Transverse colon (tissue), 4 donors: ENCODE results near the gene VEGFB. TPM values are rescaled to one million over a fixed set of nuclear protein-coding genes. Genes with fewer than 3 reads are reported as not detected.

Experiments used
- DNase-seq: peaks from one replicate; pipeline ENCODE4 v3.0.0-alpha.2; 2019
- H3K27ac ChIP-seq, 4 donors: fragments of 200-600 bp; sonication (generic); 2 replicates each; pipeline ENCODE4 v1.5.1; 2016 to 2018; ENCODE audit warnings: inconsistent platforms in 4 of 4
- H3K27me3 ChIP-seq: fragments of 200-600 bp; sonication (generic); 2 replicates; pipeline ENCODE4 v1.5.1; 2017; ENCODE audit warnings: inconsistent platforms
- H3K36me3 ChIP-seq, 4 donors: fragments of 200-600 bp; sonication (generic); 2 replicates each; pipeline ENCODE4 v1.5.1; 2017 to 2019; ENCODE audit warnings: inconsistent platforms in 4 of 4
- H3K4me1 ChIP-seq, 4 donors: fragments of 200-600 bp; sonication (generic); 2 replicates each; pipeline ENCODE4 v1.5.1; 2017 to 2020; ENCODE audit warnings: inconsistent platforms in 4 of 4
- H3K4me3 ChIP-seq, 4 donors: fragments of 200-600 bp; sonication (generic); 1 replicate in 1 of 4; 2 replicates in 3 of 4; pipeline versions ENCODE4 v1.5.1 to v1.6.1; 2017 to 2019; ENCODE audit warnings: inconsistent platforms in 4 of 4
- H3K9me3 ChIP-seq, 2 donors: fragments of 200-600 bp; sonication (generic); 2 replicates each; pipeline ENCODE4 v1.5.1; 2017 to 2019; ENCODE audit warnings: inconsistent platforms in 2 of 2
- CTCF ChIP-seq, 5 experiments: fragments of 200-600 bp in 3 of 5; fragments of 450-650 bp in 2 of 5; sonication (generic) in 3 of 5; IDR thresholded peaks; 1 replicate in 2 of 5; 2 replicates in 3 of 5; pipeline ENCODE4 v1.5.1; 2016 to 2017; ENCODE audit warnings: antibody characterized with exemption in 5 of 5, inconsistent platforms in 3 of 5, mild to moderate bottlenecking in 2 of 5, moderate library complexity in 1 of 5
- EP300 ChIP-seq: sonication (generic); formaldehyde crosslinking; IDR thresholded peaks from one replicate; pipeline ENCODE4 v1.6.1; 2017; ENCODE audit warnings: antibody characterized with exemption, low read depth
- POLR2A ChIP-seq: fragments of 450-650 bp; IDR thresholded peaks from one replicate; pipeline ENCODE4 v1.6.1; 2016; ENCODE audit warnings: antibody characterized with exemption, mild to moderate bottlenecking, moderate library complexity
- POLR2AphosphoS5 ChIP-seq, 3 donors: sonication (generic); formaldehyde crosslinking; IDR thresholded peaks; one replicate each; pipeline ENCODE4 v1.6.1; 2016; ENCODE audit warnings: antibody characterized with exemption in 3 of 3
- WGBS, 2 donors: methylation state at CpG; one replicate each; pipeline ENCODE4 v1.1.5; 2018; ENCODE audit warnings: low coverage in 1 of 2; 5-methylcytosine and 5-hydroxymethylcytosine counted together
- in situ Hi-C, 4 donors: fragments of 200-750 bp; cut with MboI; loops; one replicate each; pipeline versions ENCODE4 v1.15.0 to v1.15.1; 2017; ENCODE audit warnings: low sequenced_read_pairs in 3 of 4, low pct_ligation_motif_present in 1 of 4, low pct_unique_long_range_greater_than_20kb in 1 of 4
- intact Hi-C: fragments of 100-400 bp; cut with DNase I; formaldehyde crosslinking; loops from one replicate; pipeline ENCODE4 v1.15.1; 2023; ENCODE audit warnings: low total_unique reads
- total RNA-seq, 4 donors: library from RNA; depleted of rRNA; stranded (reverse); fragments of >200 nt; gene quantifications; one replicate each; pipeline ENCODE4 v1.1.0, GENCODE V29; 2016

VEGFB gene
- total RNA-seq, 4 donors from 2014 or later = 34.0 to 84.9 (median 36.8) TPM

DNA sequence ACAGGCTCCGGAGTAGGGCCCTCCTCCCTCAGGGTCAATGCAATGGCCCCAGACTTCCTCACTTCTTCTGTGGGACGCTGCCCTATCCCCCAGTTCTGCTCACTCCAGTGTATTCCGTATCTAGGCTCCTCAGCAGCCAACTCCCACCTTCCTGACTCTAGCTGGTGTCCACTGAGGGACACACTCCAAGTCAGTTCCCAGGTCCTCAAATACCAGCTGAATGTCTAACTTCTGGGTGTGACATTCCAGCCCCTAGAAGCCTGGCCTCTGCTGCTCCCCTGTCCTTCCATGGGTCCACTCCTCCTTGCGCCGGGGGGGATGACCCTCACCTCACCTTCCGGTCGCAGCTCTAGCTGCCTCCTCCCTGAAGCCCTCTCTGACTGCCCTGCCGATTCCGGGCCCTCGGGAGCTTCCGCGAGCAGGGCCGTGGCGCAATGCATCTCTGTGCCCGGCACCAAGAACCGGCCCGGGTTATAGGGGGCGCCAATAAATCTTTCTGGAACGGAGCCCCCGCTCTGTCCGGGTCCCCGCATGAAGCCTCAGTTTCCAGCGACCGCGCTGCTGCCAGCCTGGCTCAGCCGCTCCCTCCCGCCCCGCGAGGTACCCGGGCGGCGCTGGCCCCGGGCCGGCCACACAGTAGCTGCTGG, 34.6 kb downstream of the VEGFB start:
- peaks cover 10 to 48% (median 39%) of the 10 kb centered on the region in 4 donors for H3K4me1 ChIP-seq
- H3K27me3 ChIP-seq = no peaks in the 10 kb centered on the region
- 0% methylated on average over 26 of the region's 34 CpGs; no CpG with 5 or more reads in 1 of the 2 donors for WGBS, 2 donors
- H3K27ac ChIP-seq = peak overlapping the region; percentile 97 to 99 (median 98)
- no peaks in the 10 kb centered on the region for H3K9me3 ChIP-seq
- peak; percentile 75 for DNase-seq
- peaks cover 0 to 8% (median 3%) of the 10 kb centered on the region in 4 donors for H3K36me3 ChIP-seq
- in situ Hi-C loops (no loop called here), intact Hi-C loops (no loop called here)
- H3K4me3 ChIP-seq = peak overlapping the region; percentile 51 to 85 (median 66)
- no peak for TF ChIP-seq EP300
- TF ChIP-seq POLR2A = no peak
- TF ChIP-seq CTCF (IDR thresholded peaks at IDR 0.05) = no peak
- no peak for TF ChIP-seq POLR2AphosphoS5 (IDR thresholded peaks at IDR 0.05)

GRCh38 chr11:64269540-64270220, 35.3 kb downstream of the VEGFB start:
- Histone ChIP-seq H3K27me3 (no peaks in the 10 kb centered on the region), H3K9me3 (no peaks in the 10 kb centered on the region)
- intact Hi-C loops = no loop called here

DNA sequence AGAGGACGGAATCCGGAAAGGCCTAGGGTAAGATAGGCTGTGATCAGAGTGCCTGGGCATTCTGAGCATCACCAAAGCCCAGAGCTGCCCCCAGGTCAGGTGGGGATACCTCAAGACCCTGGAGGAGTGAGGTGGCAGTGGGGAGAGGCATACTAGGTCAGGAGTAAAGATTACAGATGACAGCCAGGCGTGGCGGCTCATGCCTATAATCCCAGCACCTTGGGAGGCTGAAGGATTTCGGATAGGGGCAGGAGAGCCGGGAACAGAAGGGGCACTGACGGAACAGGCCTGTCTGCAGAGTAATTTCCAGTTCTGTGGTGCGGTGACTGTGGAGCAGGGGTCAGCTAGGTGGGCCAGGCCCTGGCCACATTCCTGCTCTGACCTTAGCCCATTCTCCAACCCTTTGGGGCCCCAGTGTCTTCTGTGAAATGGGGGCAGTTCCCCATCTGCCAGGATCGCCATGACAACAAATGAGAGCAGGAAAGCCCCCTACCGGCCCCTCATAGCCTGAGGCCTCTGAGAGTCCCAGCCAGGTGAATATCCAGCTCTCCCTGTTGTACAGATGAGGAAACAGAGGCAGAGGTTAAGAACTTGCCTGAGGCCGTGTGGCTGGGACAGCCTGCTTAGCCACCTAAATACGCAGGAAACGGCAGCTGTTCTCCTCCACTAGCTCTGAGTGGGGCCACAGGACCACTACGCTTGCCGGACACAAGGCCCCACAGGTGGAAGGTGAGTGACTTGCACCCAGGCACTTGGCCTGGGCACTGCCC, 40.8 kb downstream of the VEGFB start:
- Histone ChIP-seq H3K9me3 (no peaks in the 10 kb centered on the region), H3K4me3 (no peak overlapping the region), H3K4me1 (peaks cover 0 to 49% (median 31%) of the 10 kb centered on the region in 4 donors), H3K27me3 (no peaks in the 10 kb centered on the region), H3K27ac (peak overlapping the region in 3 of 4 donors; percentile 24 to 96 (median 95)), H3K36me3 (peaks cover 0 to 13% (median 4%) of the 10 kb centered on the region in 4 donors)
- TF ChIP-seq CTCF (IDR thresholded peaks at IDR 0.05) (no peak), EP300 (no peak), POLR2AphosphoS5 (IDR thresholded peaks at IDR 0.05) (no peak), POLR2A (no peak)
- DNase-seq = no peak
- WGBS, 2 donors = 93% methylated on average over 15 of the region's 15 CpGs; no CpG with 5 or more reads in 1 of the 2 donors
- intact Hi-C loops (no loop called here), in situ Hi-C loops (no loop called here)

More at GRCh38 chr11:64269540-64270220, 35.3 kb downstream of the VEGFB start:
- in situ Hi-C loops = no loop called here
- WGBS, 2 donors = 1% methylated on average over 44 of the region's 58 CpGs; no CpG with 5 or more reads in 1 of the 2 donors
- DNase-seq = peak; percentile 98
- Histone ChIP-seq H3K36me3 (peaks cover 0 to 8% (median 3%) of the 10 kb centered on the region in 4 donors), H3K4me3 (peak overlapping the region; percentile 51 to 85 (median 66)), H3K4me1 (peaks cover 10 to 52% (median 40%) of the 10 kb centered on the region in 4 donors), H3K27ac (peak overlapping the region; percentile 97 to 99 (median 98))
- TF ChIP-seq CTCF (IDR thresholded peaks at IDR 0.05) (peak in 1 of 5 experiments; percentile 9), EP300 (no peak), POLR2AphosphoS5 (IDR thresholded peaks at IDR 0.05) (peak; percentile 76 to 96 (median 84)), POLR2A (peak; percentile 66)

GRCh38 chr11:64275841-64276240, 41.5 kb downstream of the VEGFB start:
- no peak for DNase-seq
- Histone ChIP-seq H3K4me3 (no peak overlapping the region), H3K36me3 (peaks cover 0 to 13% (median 4%) of the 10 kb centered on the region in 4 donors), H3K27me3 (no peaks in the 10 kb centered on the region), H3K4me1 (peaks cover 0 to 49% (median 31%) of the 10 kb centered on the region in 4 donors), H3K9me3 (no peaks in the 10 kb centered on the region), H3K27ac (peak overlapping the region in 2 of 4 donors; percentile 33 to 95)
- WGBS, 2 donors = 78 to 100% methylated on average over 1 to 2 of the region's 2 CpGs
- intact Hi-C loops = no loop called here
- TF ChIP-seq CTCF (IDR thresholded peaks at IDR 0.05) = no peak
- no peak for TF ChIP-seq POLR2AphosphoS5 (IDR thresholded peaks at IDR 0.05)
- TF ChIP-seq EP300 = no peak
- no peak for TF ChIP-seq POLR2A
- in situ Hi-C loops = no loop called here
